Epithelial cell of prostate (primary cell): Measurements from ENCODE around the gene ZSWIM5.
"Not testable (repeated sequence)": the region's sequence is repeated elsewhere in the genome, so short reads cannot be mapped to it uniquely, and the experiment has no call there.

Experiments used
- DNase-seq: peaks from one replicate; pipeline ENCODE4 v3.0.0-alpha.2; 2011; ENCODE audit warnings: low read depth, low spot score
- H3K27ac ChIP-seq: fragments of 450-650 bp; 2 replicates; pipeline ENCODE4 v1.5.1; 2017; ENCODE audit warnings: mild to moderate bottlenecking

Gene ZSWIM5

DNA sequence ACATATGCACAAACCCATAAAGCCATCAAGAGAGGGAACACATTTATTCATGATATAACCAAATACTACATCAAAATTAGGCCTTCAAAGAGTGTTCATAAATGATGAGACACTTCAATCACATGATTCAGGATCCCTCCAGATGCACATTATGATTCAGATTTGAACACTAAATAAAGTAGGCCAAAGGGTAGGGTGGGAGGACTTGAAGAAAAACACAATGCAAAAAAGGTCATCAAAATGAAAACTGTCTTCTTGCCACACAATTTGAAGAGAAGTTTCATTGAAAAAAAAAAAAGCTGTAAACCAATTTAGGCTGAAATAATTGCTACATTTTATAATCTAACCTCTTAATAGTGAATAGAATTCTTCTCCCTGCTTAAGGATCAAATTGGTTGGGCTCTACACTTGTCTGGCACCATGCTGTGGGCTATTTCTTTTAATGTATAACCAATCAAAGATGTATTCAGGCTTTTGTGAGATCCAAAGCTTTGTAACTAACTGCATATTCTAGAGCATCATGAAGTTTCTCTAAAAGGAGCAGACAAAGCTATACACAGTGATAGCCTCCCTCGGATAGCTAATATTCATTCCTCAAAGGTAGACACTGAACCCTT is 58.1 kb downstream of the ZSWIM5 start:
- H3K27ac ChIP-seq: no peak overlapping the region
- no peak for DNase-seq

DNA sequence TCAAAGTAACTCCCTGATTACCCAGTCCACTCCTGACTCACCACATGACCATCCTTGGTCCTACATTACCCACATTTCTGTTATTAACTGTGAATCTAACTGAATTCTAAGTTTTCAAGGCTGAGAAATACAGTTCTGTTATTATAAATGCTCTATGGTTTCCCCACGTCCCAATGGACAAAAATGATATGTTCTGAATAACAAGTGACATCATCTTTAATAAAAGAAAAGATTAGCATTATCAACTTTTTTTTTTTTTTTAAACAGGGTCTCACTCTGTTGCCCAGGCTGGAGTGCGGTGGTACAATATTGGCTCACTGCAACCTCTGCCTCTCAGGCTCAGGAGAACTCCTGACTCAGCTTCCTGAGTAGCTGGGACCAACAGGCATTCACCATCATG is 59.6 kb downstream of the ZSWIM5 start:
- no peak overlapping the region for H3K27ac ChIP-seq
- no peak for DNase-seq

DNA sequence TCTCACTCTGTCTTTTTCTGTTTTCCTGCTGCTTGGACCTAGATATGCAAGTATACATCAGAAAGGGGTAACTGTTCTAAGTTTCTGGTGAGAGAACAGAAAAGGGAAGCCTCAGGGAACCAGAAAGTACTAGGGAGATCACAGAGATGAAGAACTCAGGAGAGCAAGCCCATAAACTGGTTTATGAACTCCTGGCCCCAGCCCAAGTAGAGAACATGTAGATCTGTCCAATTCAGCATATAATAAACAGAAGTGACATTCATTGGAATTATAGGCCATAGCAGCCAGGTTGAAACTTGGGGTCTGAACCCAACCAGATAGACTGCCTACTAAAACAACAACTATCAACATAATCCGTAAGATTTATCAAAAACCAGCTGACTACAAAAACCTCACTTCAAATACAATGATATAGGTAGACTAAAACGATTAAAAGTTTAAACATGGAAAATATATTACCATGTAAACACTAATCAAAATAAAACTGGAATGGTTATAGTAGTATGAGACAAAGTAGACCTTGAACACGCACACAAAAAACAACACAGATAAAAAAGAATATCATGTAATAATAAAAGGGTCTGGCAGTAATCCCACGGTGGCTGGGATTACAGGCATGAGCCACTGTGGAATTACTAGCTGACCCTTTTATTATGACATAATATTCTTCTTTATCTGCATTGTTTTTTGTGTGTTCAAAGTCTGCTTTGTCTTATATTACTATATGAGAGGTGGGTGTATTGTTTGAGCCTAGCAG is 65.0 kb downstream of the ZSWIM5 start:
- no peak for DNase-seq
- H3K27ac ChIP-seq: no peak overlapping the region

DNA sequence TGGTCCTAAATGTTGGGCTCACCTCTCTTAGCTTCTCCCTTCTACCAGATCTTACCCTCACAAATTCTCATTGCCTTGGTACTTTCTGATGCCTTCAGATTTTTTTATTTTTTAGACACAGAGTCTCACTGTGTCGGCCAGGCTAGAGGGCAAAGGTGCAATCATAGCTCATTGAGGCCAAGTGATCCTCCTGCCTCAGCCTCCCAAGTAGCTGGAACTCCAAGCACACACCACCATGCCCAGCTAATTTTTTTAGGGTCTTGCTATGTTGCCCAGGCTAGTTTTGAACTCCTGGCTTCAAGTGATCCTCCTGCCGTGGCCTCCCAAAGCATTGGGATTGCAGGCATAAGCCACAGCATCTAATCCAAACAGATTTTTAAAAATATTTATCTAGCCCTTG is 69.4 kb downstream of the ZSWIM5 start:
- no peak overlapping the region for H3K27ac ChIP-seq
- no peak for DNase-seq

DNA sequence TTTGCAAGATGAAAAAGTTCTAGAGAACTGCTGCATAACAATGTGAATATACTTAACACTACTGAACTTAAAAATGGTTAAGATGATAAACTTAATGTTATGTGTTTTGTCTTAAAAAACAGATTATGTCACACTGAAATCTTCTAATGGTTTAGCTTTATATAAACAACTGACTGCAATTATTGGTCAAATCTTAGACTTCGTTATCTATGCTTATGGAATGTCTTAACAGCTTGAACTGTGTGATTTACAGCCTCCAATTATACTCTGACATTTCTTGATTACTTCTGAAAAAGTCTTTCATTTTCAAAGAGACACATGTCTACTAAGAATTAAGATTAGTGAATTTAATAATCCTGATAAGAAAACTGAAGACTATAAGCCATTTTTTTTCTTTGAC is 71.1 kb downstream of the ZSWIM5 start:
- no peak overlapping the region for H3K27ac ChIP-seq
- no peak for DNase-seq

DNA sequence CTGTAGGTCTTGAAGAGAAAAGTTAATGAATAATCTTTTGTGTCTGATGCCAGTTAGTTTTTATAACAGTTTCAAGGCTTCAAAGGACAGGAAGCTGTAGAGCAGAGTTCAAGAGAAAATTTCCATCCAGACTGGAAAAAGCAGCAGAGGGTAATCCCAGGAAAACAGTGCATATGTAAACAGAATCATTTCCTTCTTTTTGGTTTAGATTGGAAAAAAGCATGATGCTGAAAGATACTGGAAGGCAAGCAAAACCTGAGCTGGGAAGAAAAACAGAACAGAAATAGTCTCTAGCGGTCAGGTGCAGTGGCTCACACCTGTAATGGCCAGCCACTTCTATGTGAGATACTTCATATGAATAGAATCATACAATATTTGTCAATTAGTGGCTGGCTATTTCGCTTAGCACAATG is 71.9 kb downstream of the ZSWIM5 start:
- H3K27ac ChIP-seq: no peak overlapping the region
- DNase-seq: no peak

DNA sequence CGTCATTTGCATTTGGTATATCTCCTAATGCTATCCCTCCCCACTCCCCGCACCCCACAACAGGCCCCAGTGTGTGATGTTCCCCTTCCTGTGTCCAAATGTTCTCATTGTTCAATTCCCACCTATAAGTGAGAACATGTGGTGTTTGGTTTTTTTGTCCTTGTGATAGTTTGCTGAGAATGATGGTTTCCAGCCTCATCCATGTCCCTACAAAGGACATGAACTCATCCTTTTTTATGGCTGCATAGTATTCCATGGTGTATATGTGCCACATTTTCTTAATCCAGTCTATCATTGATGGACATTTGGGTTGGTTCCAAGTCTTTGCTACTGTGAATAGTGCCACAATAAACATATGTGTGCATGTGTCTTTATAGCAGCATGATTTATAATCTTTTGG is 73.7 kb downstream of the ZSWIM5 start:
- not testable (repeated sequence) for DNase-seq, H3K27ac ChIP-seq

DNA sequence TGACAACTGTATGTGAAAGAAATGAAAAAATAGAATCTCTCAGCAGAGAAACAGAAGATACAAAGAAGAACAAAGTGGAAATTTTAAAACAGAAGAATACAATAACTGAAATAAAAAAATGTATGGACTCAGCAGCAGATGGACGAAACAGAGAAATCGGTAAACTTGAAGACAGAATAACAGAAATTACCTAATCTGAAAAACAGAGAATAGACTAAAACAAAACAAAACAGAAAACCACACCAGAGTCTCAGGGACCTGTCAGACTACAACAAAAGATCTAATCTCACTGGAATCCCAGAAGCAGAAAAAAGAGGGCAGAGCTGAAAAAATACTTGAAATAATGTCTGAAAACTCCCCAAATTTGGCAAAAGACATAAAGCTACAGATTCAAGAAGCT is 83.0 kb downstream of the ZSWIM5 start:
- H3K27ac ChIP-seq: no peak overlapping the region
- no peak for DNase-seq

DNA sequence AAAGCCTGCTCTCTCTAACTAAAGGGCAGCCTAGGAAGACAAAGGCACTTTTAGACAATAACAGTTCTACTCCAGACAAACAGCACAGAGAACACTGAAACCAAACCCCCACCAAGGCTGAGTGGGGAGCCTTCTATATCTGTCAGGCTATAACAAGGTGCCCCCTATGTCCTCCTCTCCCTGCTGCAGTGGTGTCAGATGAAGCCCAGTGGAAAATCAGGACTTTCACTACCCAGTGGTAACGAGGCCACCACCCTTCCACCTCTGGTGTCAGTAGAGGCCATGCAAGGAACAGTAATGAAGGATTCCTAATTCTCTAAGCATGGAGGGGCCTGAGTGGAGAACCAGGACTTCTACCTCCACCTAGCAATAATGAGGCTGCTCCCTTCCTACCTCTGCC is 83.7 kb downstream of the ZSWIM5 start:
- DNase-seq: no peak

DNA sequence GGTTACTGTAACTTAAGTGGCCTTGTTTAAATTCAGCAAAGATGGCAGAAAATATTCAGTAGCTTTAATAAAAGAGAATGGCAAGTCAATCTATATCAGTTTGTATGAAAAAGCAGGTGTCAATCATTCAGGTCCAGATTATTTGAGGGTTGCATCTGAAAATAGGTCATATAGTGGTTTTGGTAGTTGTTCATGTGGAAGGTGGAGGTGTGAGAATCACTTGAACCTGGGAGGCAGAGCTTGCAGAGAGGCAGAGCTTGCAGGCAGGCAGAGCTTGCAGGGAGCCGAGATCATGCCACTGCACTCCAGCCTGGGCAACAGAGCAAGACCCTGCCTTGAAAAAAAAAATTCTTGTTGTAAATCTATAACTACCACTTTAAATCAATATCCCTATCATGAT is 88.6 kb downstream of the ZSWIM5 start:
- H3K27ac ChIP-seq: no peak overlapping the region
- DNase-seq: no peak

More for the DNA sequence above, 83.7 kb downstream of the ZSWIM5 start:
- H3K27ac ChIP-seq: no peak overlapping the region

DNA sequence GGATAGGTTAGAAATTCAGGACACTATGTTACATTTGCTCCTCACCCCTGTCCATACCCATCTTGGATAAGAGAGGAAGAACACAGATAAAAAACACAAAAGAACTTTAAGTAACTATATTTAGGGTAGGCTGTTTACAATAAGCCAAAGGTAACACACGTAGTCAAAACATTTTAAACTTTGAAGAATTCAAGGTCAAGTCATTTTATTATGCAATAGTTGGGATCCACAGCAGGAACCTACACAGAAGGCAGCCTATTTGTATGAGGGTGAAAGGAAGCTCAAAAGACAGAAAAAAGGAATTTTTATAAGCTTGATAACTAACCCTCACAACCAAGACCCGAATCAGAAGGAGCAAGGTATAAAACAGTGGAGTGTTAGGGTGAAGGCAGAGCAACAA is 89.6 kb downstream of the ZSWIM5 start:
- no peak overlapping the region for H3K27ac ChIP-seq
- DNase-seq: no peak

DNA sequence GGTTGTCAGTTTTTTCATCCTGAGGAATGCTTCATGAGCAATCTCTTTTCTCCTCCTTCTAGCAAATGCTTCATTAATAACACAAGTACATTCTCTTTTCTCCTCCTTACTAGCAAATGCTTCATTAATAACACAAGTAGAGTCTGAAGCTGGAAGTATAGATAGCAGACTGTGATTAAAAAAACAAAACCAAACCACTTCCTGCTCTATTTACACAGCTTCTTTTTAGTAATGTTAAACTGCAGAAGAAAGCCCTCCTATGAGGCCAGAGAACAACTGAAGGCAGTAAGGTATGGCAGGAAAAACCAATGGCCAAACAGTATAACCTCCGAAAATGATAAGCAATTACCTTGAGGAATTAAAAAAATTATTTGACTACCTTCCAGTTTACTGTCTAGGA is 90.1 kb downstream of the ZSWIM5 start:
- no peak overlapping the region for H3K27ac ChIP-seq
- DNase-seq: no peak

DNA sequence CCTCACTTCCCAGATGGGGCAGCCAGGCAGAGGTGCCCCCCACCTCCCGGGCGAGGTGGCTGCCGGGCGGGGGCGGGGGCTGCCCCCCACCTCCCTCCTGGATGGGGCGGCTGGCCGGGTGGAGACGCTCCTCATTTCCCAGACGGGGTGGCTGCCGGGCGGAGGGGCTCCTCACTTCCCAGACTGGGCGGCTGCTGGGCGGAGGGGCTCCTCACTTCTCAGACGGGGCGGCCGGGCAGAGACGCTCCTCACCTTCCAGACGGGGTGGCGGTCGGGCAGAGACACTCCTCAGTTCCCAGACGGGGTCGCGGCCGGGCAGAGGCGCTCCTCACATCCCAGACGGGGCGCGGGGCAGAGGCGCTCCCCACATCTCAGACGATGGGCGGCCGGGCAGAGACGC is 91.2 kb downstream of the ZSWIM5 start:
- not testable (repeated sequence) for H3K27ac ChIP-seq, DNase-seq

DNA sequence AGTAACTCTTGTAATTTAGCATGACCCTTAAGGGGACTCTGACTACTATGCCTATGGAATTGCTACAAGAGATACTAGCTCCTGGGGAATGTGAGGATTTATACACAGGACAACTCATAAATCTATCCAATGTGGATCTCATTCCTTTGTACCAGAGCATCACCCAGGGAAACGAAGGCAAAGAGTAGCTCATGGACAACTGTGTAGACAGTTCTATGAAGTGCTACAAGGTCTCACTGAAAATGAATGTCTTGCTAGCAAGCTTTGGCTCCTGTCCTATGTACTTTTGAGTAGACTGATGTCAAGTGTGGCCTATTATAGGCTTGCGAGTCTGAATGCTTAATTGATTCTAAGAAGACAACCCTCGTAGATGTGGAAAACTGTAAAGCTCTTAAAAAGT is 93.7 kb downstream of the ZSWIM5 start:
- H3K27ac ChIP-seq: no peak overlapping the region
- no peak for DNase-seq

DNA sequence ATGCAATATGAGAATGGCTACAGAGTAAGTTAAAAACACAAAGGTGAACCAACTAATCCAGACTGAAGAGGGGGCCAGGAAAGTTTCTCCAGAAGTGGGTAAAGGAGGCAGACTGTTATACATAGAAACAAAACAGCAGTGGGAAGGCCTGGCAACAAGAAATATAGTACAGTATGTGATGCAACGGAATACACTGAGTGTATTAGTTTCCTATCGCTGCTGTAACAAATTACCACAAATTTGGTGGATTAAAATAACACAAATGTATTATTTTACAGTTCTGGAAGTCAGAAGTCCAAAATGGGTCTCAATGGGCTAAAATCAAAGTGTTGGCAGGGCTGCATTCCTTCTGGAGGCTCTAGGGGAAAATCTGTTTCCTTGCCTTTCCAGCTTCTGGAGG is 95.2 kb downstream of the ZSWIM5 start:
- DNase-seq: no peak
- no peak overlapping the region for H3K27ac ChIP-seq

DNA sequence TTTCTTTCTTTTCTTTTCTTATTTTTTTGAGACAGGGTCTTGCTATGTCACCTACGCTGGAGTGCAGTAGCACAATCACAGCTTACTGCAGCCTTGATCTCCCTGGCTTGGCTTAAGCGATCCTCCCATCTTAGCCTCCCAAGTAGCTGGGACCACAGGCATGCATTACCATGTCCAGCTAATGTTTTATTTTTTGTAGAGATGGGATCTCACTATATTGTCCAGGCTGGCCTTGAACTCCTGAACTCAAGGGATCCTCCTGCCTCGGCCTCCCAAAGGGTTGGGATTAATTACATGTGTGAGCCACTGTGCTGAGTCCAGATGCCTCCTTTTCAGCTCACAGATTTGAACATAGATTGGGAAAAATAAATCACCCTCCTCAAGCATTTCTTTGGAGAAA is 98.6 kb downstream of the ZSWIM5 start:
- no peak overlapping the region for H3K27ac ChIP-seq
- no peak for DNase-seq

DNA sequence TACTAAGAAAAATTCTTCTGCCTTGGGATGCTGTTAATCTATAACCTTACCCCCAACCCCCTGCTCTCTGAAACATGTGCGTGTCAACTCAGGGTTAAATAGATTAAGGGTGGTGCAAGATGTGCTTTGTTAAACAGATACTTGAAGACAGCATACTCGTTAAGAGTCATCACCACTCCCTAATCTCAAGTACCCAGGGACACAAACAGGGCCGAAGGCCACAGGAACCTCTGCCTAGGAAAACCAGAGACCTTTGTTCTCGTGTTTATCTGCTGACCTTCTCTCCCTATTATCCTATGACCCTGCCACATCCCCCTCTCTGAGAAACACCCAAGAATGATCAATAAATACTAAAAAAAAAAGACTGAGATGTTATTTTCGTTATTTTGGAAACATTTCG is 99.5 kb downstream of the ZSWIM5 start:
- not testable (repeated sequence) for H3K27ac ChIP-seq, DNase-seq

DNA sequence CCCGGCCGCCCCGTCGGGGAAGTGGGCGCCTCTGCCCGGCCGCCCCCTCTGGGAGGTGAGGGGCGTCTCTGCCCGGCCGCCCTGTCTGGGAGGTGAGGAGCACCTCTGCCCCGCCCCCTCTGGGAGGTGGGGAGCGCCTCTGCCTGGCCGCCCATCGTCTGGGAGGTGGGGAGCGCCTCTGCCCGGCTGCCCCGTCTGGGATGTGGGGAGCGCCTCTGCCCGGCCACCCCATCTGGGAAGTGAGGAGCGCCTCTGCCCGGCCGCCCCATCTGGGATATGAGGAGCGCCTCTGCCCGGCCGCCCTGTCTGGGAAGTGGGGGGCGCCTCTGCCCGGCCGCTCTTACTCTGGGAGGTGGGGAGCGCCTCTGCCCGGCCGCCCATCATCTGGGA is 100.3 kb downstream of the ZSWIM5 start:
- not testable (repeated sequence) for DNase-seq, H3K27ac ChIP-seq

DNA sequence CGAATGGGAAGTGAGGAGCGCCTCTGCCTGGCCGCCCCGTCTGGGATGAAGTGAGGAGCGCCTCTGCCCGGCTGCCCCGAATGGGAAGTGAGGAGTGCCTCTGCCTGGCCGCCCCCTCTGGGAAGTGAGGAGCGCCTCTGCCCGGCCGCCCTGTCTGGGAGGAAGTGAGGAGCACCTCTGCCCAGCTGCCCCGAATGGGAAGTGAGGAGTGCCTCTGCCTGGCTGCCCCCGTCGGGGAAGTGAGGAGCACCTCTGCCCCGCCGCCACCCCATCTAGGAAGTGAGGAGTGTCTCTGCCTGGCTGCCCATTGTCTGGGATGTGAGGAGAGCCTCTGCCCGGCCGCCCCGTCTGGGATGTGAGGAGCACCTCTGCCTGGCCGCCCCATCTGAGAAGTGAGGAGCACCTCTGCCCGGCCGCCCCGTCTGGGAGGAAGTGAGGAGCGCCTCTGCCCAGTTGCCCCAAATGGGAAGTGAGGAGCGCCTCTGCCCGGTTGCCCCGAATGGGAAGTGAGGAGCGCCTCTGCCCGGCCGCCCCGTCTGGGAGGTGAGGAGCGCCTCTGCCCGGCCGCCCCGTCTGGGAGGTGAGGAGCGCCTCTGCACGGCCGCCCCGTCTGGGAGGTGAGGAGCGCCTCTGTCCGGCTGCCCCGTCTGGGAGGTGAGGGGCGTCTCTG is 100.8 kb downstream of the ZSWIM5 start:
- DNase-seq: not testable (repeated sequence)

DNA sequence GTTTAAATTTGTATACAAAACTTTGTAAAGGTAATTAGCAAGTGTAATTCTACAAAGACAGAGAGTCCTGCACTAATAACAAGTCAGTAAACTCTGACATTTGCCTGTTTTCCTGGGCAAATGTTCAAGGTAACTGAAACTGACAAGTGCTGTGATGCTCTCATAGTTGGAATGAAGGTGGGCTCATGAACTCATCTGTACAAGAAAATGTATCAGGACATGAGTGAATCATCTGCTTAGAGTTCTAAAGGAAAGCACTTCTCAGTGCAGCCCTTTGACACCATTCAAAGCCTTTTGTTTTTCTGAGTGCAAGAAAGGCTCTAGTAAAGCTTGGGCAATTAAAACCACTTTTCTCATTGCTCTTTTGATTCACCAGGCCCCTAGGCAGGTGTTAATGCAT is 102.9 kb downstream of the ZSWIM5 start:
- no peak for DNase-seq
- no peak overlapping the region for H3K27ac ChIP-seq

More for the DNA sequence above, 100.8 kb downstream of the ZSWIM5 start:
- not testable (repeated sequence) for H3K27ac ChIP-seq

DNA sequence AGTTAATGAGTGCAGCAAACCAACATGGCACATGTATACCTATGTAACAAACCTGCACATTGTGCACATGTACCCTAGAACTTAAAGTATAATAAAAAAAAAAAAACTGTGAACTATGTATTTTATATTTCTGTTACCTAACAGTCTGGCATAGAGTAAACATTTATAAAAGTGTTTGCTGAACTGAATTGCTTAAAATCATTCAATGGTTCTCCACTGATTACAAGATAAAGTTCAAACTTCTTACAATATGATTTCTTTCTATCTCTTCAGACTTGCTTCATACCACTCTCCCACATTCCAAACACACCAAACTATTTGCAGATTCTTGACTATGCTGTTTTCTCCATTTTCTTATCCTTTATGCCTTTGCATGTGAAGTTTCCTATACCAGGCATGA is 104.5 kb downstream of the ZSWIM5 start:
- DNase-seq: no peak
- no peak overlapping the region for H3K27ac ChIP-seq

DNA sequence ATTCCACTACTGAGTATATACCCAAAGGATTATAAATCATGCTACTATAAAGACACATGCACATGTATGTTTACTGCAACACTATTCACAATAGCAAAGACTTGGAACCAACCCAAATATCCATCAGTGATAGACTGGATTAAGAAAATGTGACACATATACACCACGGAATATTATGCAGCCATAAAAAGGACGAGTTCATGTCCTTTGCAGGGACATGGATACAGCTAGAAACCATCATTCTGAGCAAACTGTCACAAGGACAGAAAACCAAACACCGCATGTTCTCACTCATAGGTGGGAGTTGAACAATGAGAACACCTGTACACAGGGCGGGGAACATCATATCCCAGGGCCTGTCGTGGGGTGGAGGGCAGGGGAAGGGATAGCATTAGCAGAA is 104.9 kb downstream of the ZSWIM5 start:
- not testable (repeated sequence) for H3K27ac ChIP-seq, DNase-seq
